ENCODE data around the gene CFAP92.

CFAP92 gene

GRCh38 chr3:128988286-128988685 lies 5.6 kb downstream of the CFAP92 start:
- Mint-ChIP-seq H3K4me1 (no peaks in the 10 kb centered on the region), H3K27ac (no peak overlapping the region), H3K4me3 (no peak overlapping the region), H3K36me3 (no peaks in the 10 kb centered on the region), H3K27me3 (no peaks in the 10 kb centered on the region), H3K9me3 (no peaks in the 10 kb centered on the region)

- no peaks in the 10 kb centered on the region for H3K9me3 Mint-ChIP-seq
- no peaks in the 10 kb centered on the region for H3K36me3 Mint-ChIP-seq
- H3K4me1 Mint-ChIP-seq, result no peaks in the 10 kb centered on the region
- no peaks in the 10 kb centered on the region for H3K27me3 Mint-ChIP-seq
- H3K27ac Mint-ChIP-seq, result no peak overlapping the region
- no peak overlapping the region for H3K4me3 Mint-ChIP-seq
Observed at GRCh38 chr3:128987302-128988100, 6.4 kb downstream of the CFAP92 start.

- Mint-ChIP-seq H3K9me3 (no peaks in the 10 kb centered on the region), H3K36me3 (no peaks in the 10 kb centered on the region), H3K27ac (no peak overlapping the region), H3K4me1 (no peaks in the 10 kb centered on the region), H3K4me3 (no peak overlapping the region), H3K27me3 (no peaks in the 10 kb centered on the region)
Observed at GRCh38 chr3:128984596-128984995, 9.3 kb downstream of the CFAP92 start.

- no peaks in the 10 kb centered on the region for H3K27me3 Mint-ChIP-seq
- H3K4me3 Mint-ChIP-seq, result no peak overlapping the region
- H3K9me3 Mint-ChIP-seq, result no peaks in the 10 kb centered on the region
- no peaks in the 10 kb centered on the region for H3K36me3 Mint-ChIP-seq
- no peak overlapping the region for H3K27ac Mint-ChIP-seq
- no peaks in the 10 kb centered on the region for H3K4me1 Mint-ChIP-seq
Observed at GRCh38 chr3:128983293-128984069, 10.4 kb downstream of the CFAP92 start.

GRCh38 chr3:128975276-128975675 lies 18.6 kb downstream of the CFAP92 start:
- Mint-ChIP-seq H3K36me3 (no peaks in the 10 kb centered on the region), H3K4me1 (no peaks in the 10 kb centered on the region), H3K27me3 (no peaks in the 10 kb centered on the region), H3K27ac (no peak overlapping the region), H3K4me3 (no peak overlapping the region), H3K9me3 (no peaks in the 10 kb centered on the region)

GRCh38 chr3:128973988-128974564 lies 19.8 kb downstream of the CFAP92 start:
- Mint-ChIP-seq H3K4me1 (no peaks in the 10 kb centered on the region), H3K36me3 (no peaks in the 10 kb centered on the region), H3K4me3 (no peak overlapping the region), H3K9me3 (no peaks in the 10 kb centered on the region), H3K27me3 (no peaks in the 10 kb centered on the region), H3K27ac (no peak overlapping the region)

GRCh38 chr3:128971421-128972100 lies 22.3 kb downstream of the CFAP92 start:
- Mint-ChIP-seq H3K27ac (peak overlapping the region; percentile 9), H3K36me3 (no peaks in the 10 kb centered on the region), H3K9me3 (no peaks in the 10 kb centered on the region), H3K4me1 (no peaks in the 10 kb centered on the region), H3K27me3 (no peaks in the 10 kb centered on the region), H3K4me3 (no peak overlapping the region)

GRCh38 chr3:128970740-128971047 lies 23.2 kb downstream of the CFAP92 start:
- Mint-ChIP-seq H3K27me3 (no peaks in the 10 kb centered on the region), H3K4me1 (no peaks in the 10 kb centered on the region), H3K4me3 (no peak overlapping the region), H3K36me3 (no peaks in the 10 kb centered on the region), H3K27ac (no peak overlapping the region), H3K9me3 (no peaks in the 10 kb centered on the region)

- H3K4me1 Mint-ChIP-seq, result no peaks in the 10 kb centered on the region
- no peaks in the 10 kb centered on the region for H3K36me3 Mint-ChIP-seq
- H3K4me3 Mint-ChIP-seq, result no peak overlapping the region
- H3K9me3 Mint-ChIP-seq, result no peaks in the 10 kb centered on the region
- no peak overlapping the region for H3K27ac Mint-ChIP-seq
- H3K27me3 Mint-ChIP-seq, result no peaks in the 10 kb centered on the region
Observed at GRCh38 chr3:128969993-128970739, 23.7 kb downstream of the CFAP92 start.

GRCh38 chr3:128967748-128968355 lies 26.0 kb downstream of the CFAP92 start:
- H3K27me3 Mint-ChIP-seq, result no peaks in the 10 kb centered on the region
- H3K27ac Mint-ChIP-seq, result no peak overlapping the region
- no peaks in the 10 kb centered on the region for H3K36me3 Mint-ChIP-seq
- H3K4me3 Mint-ChIP-seq, result no peak overlapping the region
- no peaks in the 10 kb centered on the region for H3K4me1 Mint-ChIP-seq
- H3K9me3 Mint-ChIP-seq, result no peaks in the 10 kb centered on the region

- Mint-ChIP-seq H3K9me3 (no peaks in the 10 kb centered on the region), H3K27ac (no peak overlapping the region), H3K4me1 (no peaks in the 10 kb centered on the region), H3K4me3 (no peak overlapping the region), H3K27me3 (no peaks in the 10 kb centered on the region), H3K36me3 (no peaks in the 10 kb centered on the region)
Observed at GRCh38 chr3:128965818-128966217, 28.1 kb downstream of the CFAP92 start.

GRCh38 chr3:128965280-128965679 lies 28.6 kb downstream of the CFAP92 start:
- Mint-ChIP-seq H3K27me3 (no peaks in the 10 kb centered on the region), H3K4me1 (no peaks in the 10 kb centered on the region), H3K9me3 (no peaks in the 10 kb centered on the region), H3K4me3 (no peak overlapping the region), H3K27ac (no peak overlapping the region), H3K36me3 (no peaks in the 10 kb centered on the region)

- peaks cover 1% of the 10 kb centered on the region for H3K36me3 Mint-ChIP-seq
- no peak overlapping the region for H3K4me3 Mint-ChIP-seq
- H3K4me1 Mint-ChIP-seq, result no peaks in the 10 kb centered on the region
- no peaks in the 10 kb centered on the region for H3K9me3 Mint-ChIP-seq
- no peak overlapping the region for H3K27ac Mint-ChIP-seq
- no peaks in the 10 kb centered on the region for H3K27me3 Mint-ChIP-seq
Observed at GRCh38 chr3:128956440-128956839, 37.4 kb downstream of the CFAP92 start.

GRCh38 chr3:128950223-128950938 lies 43.5 kb downstream of the CFAP92 start:
- no peaks in the 10 kb centered on the region for H3K36me3 Mint-ChIP-seq
- no peaks in the 10 kb centered on the region for H3K4me1 Mint-ChIP-seq
- H3K27me3 Mint-ChIP-seq, result no peaks in the 10 kb centered on the region
- no peaks in the 10 kb centered on the region for H3K9me3 Mint-ChIP-seq
- no peak overlapping the region for H3K27ac Mint-ChIP-seq
- no peak overlapping the region for H3K4me3 Mint-ChIP-seq

All from activated naive CD4-positive, alpha-beta T cell treated with anti-CD3 and anti-CD28 coated beads, Interleukin-2, amount 50 U/mL, for 24 hours (primary cell).